ENCODE measurements around the gene NEU1. TPM values are rescaled to one million over a fixed set of nuclear protein-coding genes. Genes with fewer than 3 reads are reported as not detected.

The NEU1 gene
- polyA plus RNA-seq, 1 of the 3 experiments (the other 2 are of a cell fraction), result 43.0 TPM

GRCh38 chr6:31836047-31836473 lies 26.6 kb downstream of the NEU1 start:
- ChIA-PET POLR2A (interaction anchor here (0.7 to 3.2 kb wide), 6 partner anchors 8 to 100 kb away, joined by 3 to 16 read pairs (median 4); partner anchors contain the start of gene NEU1), CTCF (interaction anchor here (0.8 to 1.4 kb wide), 5 partner anchors 27 to 155 kb away, joined by 3 to 4 read pairs (median 3); partner anchors contain the start of gene LY6G5C)
- Histone ChIP-seq H3K79me2 (ENCODE audit: insufficient read depth) (peaks cover 55% of the 10 kb centered on the region), H3K27ac (ENCODE audit: low read depth in 2 of 2, low read length in 1 of 2) (peak overlapping the region in 1 of 2 experiments; percentile 90; a peak in 2 of 4 replicates), H3K4me3 (ENCODE audit: low read depth in 2 of 2, low read length in 1 of 2) (peak overlapping the region; percentile 66 to 96), H3K4me1 (ENCODE audit: control insufficient read depth in 1 of 2, insufficient read depth in 2 of 2, low read depth in 1 of 2, low read length in 1 of 2) (peaks cover 14 to 25% of the 10 kb centered on the region in 2 experiments; a peak in 2 of 4 replicates), H3K9ac (peak overlapping the region; percentile 88), H3K36me3 (replicated peaks in 1 of 2; ENCODE audit: control insufficient read depth in 1 of 2, insufficient read depth in 2 of 2, low read length in 1 of 2) (peaks cover 23 to 51% of the 10 kb centered on the region in 2 experiments), H3K4me2 (peak overlapping the region; percentile 99), H3K27me3 (ENCODE audit: insufficient read depth) (no peaks in the 10 kb centered on the region), H3K9me2 (no peaks in the 10 kb centered on the region), H3K9me3 (no peaks in the 10 kb centered on the region), H2AFZ (ENCODE audit: low read depth) (no peak overlapping the region), H4K20me1 (ENCODE audit: insufficient read depth) (peaks cover 52% of the 10 kb centered on the region), H3F3A (replicated peaks; ENCODE audit: insufficient read depth) (peaks cover 63% of the 10 kb centered on the region)
- WGBS (ENCODE audit: low lambda C conversion rate), result 4% methylated on average over 14 of the region's 14 CpGs
- no peak for TF ChIP-seq PBX3 (IDR thresholded peaks at IDR 0.05)
- TF ChIP-seq MAX (IDR thresholded peaks at IDR 0.05; ENCODE audit: low read depth), result peak; percentile 36; the same call in 1 of the 2 replicates
- peak; percentile 21; the same call in 1 of the 2 replicates for TF ChIP-seq POLR2AphosphoS5 (IDR thresholded peaks at IDR 0.05; ENCODE audit: low read depth, low read length)
- no peak for DNase-seq

GRCh38 chr6:31834367-31835250 lies 28.0 kb downstream of the NEU1 start:
- Histone ChIP-seq H3K4me1 (ENCODE audit: control insufficient read depth in 1 of 2, insufficient read depth in 2 of 2, low read depth in 1 of 2, low read length in 1 of 2) (peaks cover 18 to 27% of the 10 kb centered on the region in 2 experiments; a peak in 2 of 4 replicates), H3K4me2 (peak overlapping the region; percentile 99), H3K9me2 (no peaks in the 10 kb centered on the region), H2AFZ (ENCODE audit: low read depth) (peak overlapping the region; percentile 86), H3K36me3 (replicated peaks in 1 of 2; ENCODE audit: control insufficient read depth in 1 of 2, insufficient read depth in 2 of 2, low read length in 1 of 2) (peaks cover 20 to 37% of the 10 kb centered on the region in 2 experiments), H3K79me2 (ENCODE audit: insufficient read depth) (peaks cover 69% of the 10 kb centered on the region), H3K27ac (ENCODE audit: low read depth in 2 of 2, low read length in 1 of 2) (peak overlapping the region; percentile 90), H4K20me1 (ENCODE audit: insufficient read depth) (peaks cover 38% of the 10 kb centered on the region), H3K9me3 (no peaks in the 10 kb centered on the region), H3K9ac (peak overlapping the region; percentile 88), H3K4me3 (ENCODE audit: low read depth in 2 of 2, low read length in 1 of 2) (peak overlapping the region; percentile 66 to 96), H3F3A (replicated peaks; ENCODE audit: insufficient read depth) (peaks cover 48% of the 10 kb centered on the region), H3K27me3 (ENCODE audit: insufficient read depth) (no peaks in the 10 kb centered on the region)
- POLR2A ChIA-PET, result interaction anchor here (0.9 to 3.2 kb wide), 11 partner anchors 19 to 1277 kb away, joined by 3 to 16 read pairs (median 4); partner anchors contain the start of genes C6orf47, DDAH2, DDX39B and HSPA1A
- CTCF ChIA-PET, result interaction anchor here (0.6 to 1.9 kb wide), 5 partner anchors 22 to 155 kb away, joined by 3 to 8 read pairs (median 4); partner anchors contain the start of gene DDAH2
- WGBS (ENCODE audit: low lambda C conversion rate), result 3% methylated on average over 49 of the region's 59 CpGs
- peak; percentile 95 for DNase-seq
- TF ChIP-seq RCOR1 (IDR thresholded peaks at IDR 0.05; ENCODE audit: low read length), result 0 out of 2 replicates have a peak, but pooled peaks have one; percentile 6
- no peak for TF ChIP-seq USF2 (IDR thresholded peaks at IDR 0.05; ENCODE audit: borderline replicate concordance, low read depth, low read length)
- TF ChIP-seq NRF1 (IDR thresholded peaks at IDR 0.05; ENCODE audit: low read depth, low read length), result peak; percentile 77
- peak; percentile 53 for TF ChIP-seq MAX (IDR thresholded peaks at IDR 0.05; ENCODE audit: low read depth)
- TF ChIP-seq YY1 (IDR thresholded peaks at IDR 0.05; ENCODE audit: low read depth), result peak; percentile 94
- TF ChIP-seq ELF1 (IDR thresholded peaks at IDR 0.05), result peak; percentile 38; the same call in 1 of the 2 replicates
- peak; percentile 84; the same call in 1 of the 2 replicates for TF ChIP-seq SIN3A (IDR thresholded peaks at IDR 0.05; ENCODE audit: borderline replicate concordance, low read depth, low read length)
- no peak for TF ChIP-seq EP300 (IDR thresholded peaks at IDR 0.05; ENCODE audit: borderline replicate concordance in 1 of 2, low read depth in 1 of 2, low read length in 1 of 2)
- TF ChIP-seq SMC3 (IDR thresholded peaks at IDR 0.05; ENCODE audit: low read depth, low read length), result no peak
- TF ChIP-seq MXI1 (IDR thresholded peaks at IDR 0.05; ENCODE audit: low read depth, low read length), result peak; percentile 63
- no peak for TF ChIP-seq ZBTB33 (IDR thresholded peaks at IDR 0.05; ENCODE audit: borderline replicate concordance, low read depth)
- TF ChIP-seq MEF2A (IDR thresholded peaks at IDR 0.05; ENCODE audit: borderline replicate concordance, low read depth), result 0 out of 2 replicates have a peak, but pooled peaks have one; percentile 31
- no peak for TF ChIP-seq GATA2 (CRISPR knock-in tag; IDR thresholded peaks at IDR 0.05)
- TF ChIP-seq TCF12 (IDR thresholded peaks at IDR 0.05), result no peak
- TF ChIP-seq NFIC (IDR thresholded peaks at IDR 0.05; ENCODE audit: borderline replicate concordance), result no peak
- TF ChIP-seq IRF3 (IDR thresholded peaks at IDR 0.05; ENCODE audit: low read depth, low read length), result no peak
- TF ChIP-seq FOXJ3 (CRISPR knock-in tag; IDR thresholded peaks at IDR 0.05), result no peak
- no peak for TF ChIP-seq JUND (IDR thresholded peaks at IDR 0.05)
